Measurements from ENCODE around the gene TNFSF13.

TNFSF13 gene

GRCh38 chr17:7590743-7591142, 32.2 kb downstream of the TNFSF13 start:
- no peak overlapping the region for H3K27ac ChIP-seq (ENCODE audit: low read depth, low read length)

GRCh38 chr17:7591596-7591995, 33.0 kb downstream of the TNFSF13 start:
- H3K9ac ChIP-seq (ENCODE audit: low read length) = no peak overlapping the region
- no peak overlapping the region for H3K4me2 ChIP-seq (ENCODE audit: low read depth, low read length, poor library complexity, severe bottlenecking)
- H3K4me3 ChIP-seq (ENCODE audit: insufficient read depth, low read length, poor library complexity, severe bottlenecking) = no peak overlapping the region
- no peaks in the 10 kb centered on the region for H4K20me1 ChIP-seq (ENCODE audit: low read depth, low read length)
- H3K36me3 ChIP-seq (ENCODE audit: low read length) = peaks cover 11% of the 10 kb centered on the region; the same call in 1 of the 2 replicates
- H3K79me2 ChIP-seq (ENCODE audit: insufficient read depth, low read length) = no peaks in the 10 kb centered on the region; the same call in 1 of the 2 replicates
- H2AFZ ChIP-seq (ENCODE audit: low read depth, low read length, severe bottlenecking) = no peak overlapping the region
- H3K27me3 ChIP-seq (ENCODE audit: low read length) = no peaks in the 10 kb centered on the region
- H3K9me3 ChIP-seq (ENCODE audit: insufficient read depth, low read length) = no peaks in the 10 kb centered on the region
- H3K27ac ChIP-seq (ENCODE audit: low read depth, low read length) = no peak overlapping the region
- no peaks in the 10 kb centered on the region for H3F3A ChIP-seq (ENCODE audit: insufficient read depth)
- H3K9me2 ChIP-seq (replicated peaks; ENCODE audit: insufficient read depth, low read length) = no peaks in the 10 kb centered on the region
- TF ChIP-seq, protein P1, sequence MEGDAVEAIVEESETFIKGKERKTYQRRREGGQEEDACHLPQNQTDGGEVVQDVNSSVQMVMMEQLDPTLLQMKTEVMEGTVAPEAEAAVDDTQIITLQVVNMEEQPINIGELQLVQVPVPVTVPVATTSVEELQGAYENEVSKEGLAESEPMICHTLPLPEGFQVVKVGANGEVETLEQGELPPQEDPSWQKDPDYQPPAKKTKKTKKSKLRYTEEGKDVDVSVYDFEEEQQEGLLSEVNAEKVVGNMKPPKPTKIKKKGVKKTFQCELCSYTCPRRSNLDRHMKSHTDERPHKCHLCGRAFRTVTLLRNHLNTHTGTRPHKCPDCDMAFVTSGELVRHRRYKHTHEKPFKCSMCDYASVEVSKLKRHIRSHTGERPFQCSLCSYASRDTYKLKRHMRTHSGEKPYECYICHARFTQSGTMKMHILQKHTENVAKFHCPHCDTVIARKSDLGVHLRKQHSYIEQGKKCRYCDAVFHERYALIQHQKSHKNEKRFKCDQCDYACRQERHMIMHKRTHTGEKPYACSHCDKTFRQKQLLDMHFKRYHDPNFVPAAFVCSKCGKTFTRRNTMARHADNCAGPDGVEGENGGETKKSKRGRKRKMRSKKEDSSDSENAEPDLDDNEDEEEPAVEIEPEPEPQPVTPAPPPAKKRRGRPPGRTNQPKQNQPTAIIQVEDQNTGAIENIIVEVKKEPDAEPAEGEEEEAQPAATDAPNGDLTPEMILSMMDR (IDR thresholded peaks at IDR 0.05; ENCODE audit: insufficient read depth, low read length, poor library complexity, severe bottlenecking) = no peak
- no peak for TF ChIP-seq EZH2phosphoT487 (conservative IDR thresholded peaks at IDR 0.05; ENCODE audit: low read length)

More at GRCh38 chr17:7590743-7591142, 32.2 kb downstream of the TNFSF13 start:
- Histone ChIP-seq H3K79me2 (ENCODE audit: insufficient read depth, low read length) (peaks cover 4% of the 10 kb centered on the region; the same call in 1 of the 2 replicates), H4K20me1 (ENCODE audit: low read depth, low read length) (no peaks in the 10 kb centered on the region), H3F3A (ENCODE audit: insufficient read depth) (no peaks in the 10 kb centered on the region), H3K9ac (ENCODE audit: low read length) (no peak overlapping the region), H2AFZ (ENCODE audit: low read depth, low read length, severe bottlenecking) (no peak overlapping the region), H3K9me3 (ENCODE audit: insufficient read depth, low read length) (no peaks in the 10 kb centered on the region), H3K4me2 (ENCODE audit: low read depth, low read length, poor library complexity, severe bottlenecking) (no peak overlapping the region), H3K4me3 (ENCODE audit: insufficient read depth, low read length, poor library complexity, severe bottlenecking) (no peak overlapping the region), H3K9me2 (replicated peaks; ENCODE audit: insufficient read depth, low read length) (no peaks in the 10 kb centered on the region), H3K27me3 (ENCODE audit: low read length) (no peaks in the 10 kb centered on the region), H3K36me3 (ENCODE audit: low read length) (peaks cover 11% of the 10 kb centered on the region; the same call in 1 of the 2 replicates)
- TF ChIP-seq EZH2phosphoT487 (conservative IDR thresholded peaks at IDR 0.05; ENCODE audit: low read length) = no peak
- TF ChIP-seq, protein P1 (IDR thresholded peaks at IDR 0.05; ENCODE audit: insufficient read depth, low read length, poor library complexity, severe bottlenecking) = no peak

DNA sequence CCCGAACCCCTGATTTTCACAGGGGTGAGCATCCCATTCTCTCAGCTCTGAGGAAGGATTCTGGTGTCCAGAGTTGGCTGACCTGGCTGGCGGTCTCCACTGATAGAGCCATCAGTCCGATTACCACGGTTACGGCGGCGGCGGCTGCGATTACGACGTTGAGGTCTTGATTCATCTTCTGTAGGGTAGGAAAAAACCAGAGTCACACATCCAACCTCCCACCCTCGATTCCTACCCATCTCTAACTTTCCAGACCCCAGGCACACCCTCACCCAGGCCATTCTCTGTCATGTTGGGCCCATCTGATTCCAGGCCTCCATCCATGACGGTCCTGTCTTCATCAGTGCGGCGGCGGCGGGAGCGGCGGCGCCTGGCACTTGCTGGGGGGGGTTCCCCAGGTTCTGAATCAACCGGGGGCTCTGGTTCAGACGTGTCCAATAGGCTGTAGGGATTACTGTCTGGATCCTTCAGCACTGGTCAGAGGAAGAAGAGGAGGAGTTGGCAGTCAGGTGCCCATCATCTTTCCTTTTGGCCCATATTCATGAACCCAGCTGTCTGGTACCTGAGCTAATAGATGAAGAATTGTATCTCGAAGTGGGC, 34.0 kb downstream of the TNFSF13 start:
- Histone ChIP-seq H2AFZ (ENCODE audit: low read depth, low read length, severe bottlenecking) (no peak overlapping the region), H3K9me3 (ENCODE audit: insufficient read depth, low read length) (no peaks in the 10 kb centered on the region), H3F3A (ENCODE audit: insufficient read depth) (no peaks in the 10 kb centered on the region), H3K9ac (ENCODE audit: low read length) (no peak overlapping the region), H3K9me2 (replicated peaks; ENCODE audit: insufficient read depth, low read length) (no peaks in the 10 kb centered on the region), H3K36me3 (ENCODE audit: low read length) (peaks cover 11% of the 10 kb centered on the region; the same call in 1 of the 2 replicates), H3K79me2 (ENCODE audit: insufficient read depth, low read length) (no peaks in the 10 kb centered on the region), H3K4me3 (ENCODE audit: insufficient read depth, low read length, poor library complexity, severe bottlenecking) (no peak overlapping the region), H3K27ac (ENCODE audit: low read depth, low read length) (no peak overlapping the region), H3K4me2 (ENCODE audit: low read depth, low read length, poor library complexity, severe bottlenecking) (no peak overlapping the region), H4K20me1 (ENCODE audit: low read depth, low read length) (no peaks in the 10 kb centered on the region), H3K27me3 (ENCODE audit: low read length) (no peaks in the 10 kb centered on the region)
- no peak for TF ChIP-seq EZH2phosphoT487 (conservative IDR thresholded peaks at IDR 0.05; ENCODE audit: low read length)
- TF ChIP-seq, protein P1 (IDR thresholded peaks at IDR 0.05; ENCODE audit: insufficient read depth, low read length, poor library complexity, severe bottlenecking) = no peak
